Glomerular visceral epithelial cell (primary cell): Measurements from ENCODE around the gene L3HYPDH.
"Not testable (repeated sequence)": the region's sequence is repeated elsewhere in the genome, so short reads cannot be mapped to it uniquely, and the experiment has no call there.

Experiments
- DNase-seq: peaks from one replicate; pipeline ENCODE4 v3.0.0-alpha.2; 2016; ENCODE audit errors: extremely low spot score

L3HYPDH gene

GRCh38 chr14:59478540-59478939 is 5.7 kb downstream of the L3HYPDH start:
- DNase-seq, result no peak

GRCh38 chr14:59475709-59476108 is 8.5 kb downstream of the L3HYPDH start:
- no peak for DNase-seq

- peak; percentile 61 for DNase-seq
These were observed 10.0 kb downstream of the L3HYPDH start for GRCh38 chr14:59474172-59474571.

GRCh38 chr14:59465316-59466135 is 18.7 kb downstream of the L3HYPDH start, which contains the start of gene GPR135:
TSS of gene GPR135 (minus strand) at chr14:59465380. CDS start at chr14:59465226, 154 bp downstream.
- DNase-seq, result no peak

GRCh38 chr14:59464486-59465315 is 19.5 kb downstream of the L3HYPDH start:
- DNase-seq, result peak; percentile 6

- no peak for DNase-seq
These were observed 20.3 kb downstream of the L3HYPDH start for GRCh38 chr14:59463787-59464485.

- DNase-seq, result no peak
These were observed 22.3 kb downstream of the L3HYPDH start for GRCh38 chr14:59461891-59462290.

GRCh38 chr14:59460378-59460777 is 23.8 kb downstream of the L3HYPDH start:
- DNase-seq, result no peak

GRCh38 chr14:59458486-59458885 is 25.7 kb downstream of the L3HYPDH start:
- DNase-seq, result no peak

- DNase-seq, result no peak
These were observed 28.8 kb downstream of the L3HYPDH start for GRCh38 chr14:59455411-59455810.

- peak; percentile 26 for DNase-seq
These were observed 30.1 kb downstream of the L3HYPDH start for GRCh38 chr14:59454139-59454538.

GRCh38 chr14:59451849-59452248 is 32.4 kb downstream of the L3HYPDH start:
- DNase-seq, result no peak

- DNase-seq, result no peak
These were observed 33.5 kb downstream of the L3HYPDH start for GRCh38 chr14:59450716-59451115.

- not testable (repeated sequence) for DNase-seq
These were observed 35.5 kb downstream of the L3HYPDH start for GRCh38 chr14:59448673-59449072.

- no peak for DNase-seq
These were observed 44.8 kb downstream of the L3HYPDH start for GRCh38 chr14:59439256-59439965.

- peak; percentile 55 for DNase-seq
These were observed 46.0 kb downstream of the L3HYPDH start for GRCh38 chr14:59438195-59438647.

GRCh38 chr14:59435987-59436386 is 48.2 kb downstream of the L3HYPDH start:
- no peak for DNase-seq

- DNase-seq, result no peak
These were observed 49.1 kb downstream of the L3HYPDH start for GRCh38 chr14:59435101-59435500.

GRCh38 chr14:59429790-59430189 is 54.4 kb downstream of the L3HYPDH start:
- DNase-seq, result no peak

GRCh38 chr14:59428581-59429012 is 55.6 kb downstream of the L3HYPDH start:
- DNase-seq, result peak; percentile 13
